GM19238 (cell line): ENCODE results near the gene NFKB2.
A peak's percentile ranks its signal among the peaks of the same experiment; 100 is the strongest.

ENCODE experiments used
- DNase-seq: peaks from one replicate; pipeline ENCODE4 v3.0.0; 2011; ENCODE audit warnings: low spot score; ENCODE audit not compliant: insufficient read length

NFKB2 gene

DNA sequence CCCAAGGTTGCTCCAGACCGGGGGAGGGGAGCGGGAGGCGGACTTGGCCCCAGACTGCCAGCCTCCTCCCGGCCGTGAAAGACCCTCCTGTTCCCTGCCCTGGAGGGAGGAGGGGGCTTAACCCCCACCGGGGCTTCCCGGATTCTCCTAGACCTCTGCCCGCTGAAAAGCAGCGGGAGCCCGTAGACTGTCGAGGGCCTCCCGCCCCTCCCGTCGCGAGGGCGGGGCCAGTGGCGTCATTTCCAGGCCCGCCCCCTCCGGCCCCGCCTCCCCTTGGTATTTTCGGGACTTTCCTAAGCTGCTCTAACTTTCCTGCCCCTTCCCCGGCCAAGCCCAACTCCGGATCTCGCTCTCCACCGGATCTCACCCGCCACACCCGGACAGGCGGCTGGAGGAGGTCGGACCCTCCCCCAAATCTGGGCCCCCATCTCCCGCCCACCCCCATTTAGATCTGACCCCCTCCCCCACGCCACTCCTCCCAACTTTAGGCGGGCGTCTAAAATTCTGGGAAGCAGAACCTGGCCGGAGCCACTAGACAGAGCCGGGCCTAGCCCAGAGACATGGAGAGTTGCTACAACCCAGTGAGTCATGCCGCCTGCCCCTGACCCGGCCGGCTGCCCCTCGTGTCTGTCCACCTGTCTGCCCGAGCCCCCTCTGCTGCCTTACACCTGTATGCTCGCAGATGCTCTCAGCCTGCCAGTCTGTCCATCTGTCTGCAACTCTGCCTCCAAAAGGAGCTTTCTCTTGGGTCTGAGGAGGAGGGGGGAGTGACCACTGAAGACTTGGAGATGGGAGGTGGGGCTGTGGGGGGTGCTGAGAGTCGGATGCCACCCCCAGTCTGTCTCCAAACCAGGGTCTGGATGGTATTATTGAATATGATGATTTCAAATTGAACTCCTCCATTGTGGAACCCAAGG, at the start of gene NFKB2:
NFKB2 (plus strand) TSS at position 306 of the 917 bp plus-strand sequence; CDS start at position 561, 255 bp downstream.
- peak; percentile 88 for DNase-seq

DNA sequence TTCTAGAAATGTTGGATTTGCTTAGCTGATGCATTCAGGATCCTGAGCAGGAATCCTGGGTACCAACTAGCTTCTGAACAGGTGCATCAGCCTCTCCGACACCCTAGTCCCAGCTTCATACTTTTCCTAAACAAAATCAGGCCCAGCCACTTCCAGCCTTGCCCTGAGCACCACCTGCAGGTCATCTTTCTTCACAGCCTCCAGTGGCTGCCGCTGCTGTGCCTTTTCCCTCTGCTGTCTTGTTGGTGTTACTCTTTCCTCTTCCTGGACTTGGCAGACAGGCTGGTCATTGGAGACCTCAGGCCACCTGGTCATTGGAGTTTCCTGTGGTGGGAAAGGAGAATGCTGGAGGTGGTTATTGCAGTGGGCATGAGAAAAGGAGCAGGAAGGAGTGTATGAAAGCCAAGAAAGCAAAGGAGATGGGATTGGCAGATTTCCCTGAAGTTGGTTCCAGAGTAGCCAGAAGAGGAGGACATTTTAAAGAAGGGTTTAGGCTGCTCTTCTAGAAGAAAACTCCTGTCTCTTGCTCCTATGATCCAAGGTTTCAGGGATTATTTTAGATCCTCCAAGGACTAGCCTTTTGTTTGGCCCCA, 48.2 kb upstream of the NFKB2 start:
- DNase-seq, result no peak

GRCh38 chr10:102352066-102352715, 43.3 kb upstream of the NFKB2 start:
- DNase-seq, result peak; percentile 57

DNA sequence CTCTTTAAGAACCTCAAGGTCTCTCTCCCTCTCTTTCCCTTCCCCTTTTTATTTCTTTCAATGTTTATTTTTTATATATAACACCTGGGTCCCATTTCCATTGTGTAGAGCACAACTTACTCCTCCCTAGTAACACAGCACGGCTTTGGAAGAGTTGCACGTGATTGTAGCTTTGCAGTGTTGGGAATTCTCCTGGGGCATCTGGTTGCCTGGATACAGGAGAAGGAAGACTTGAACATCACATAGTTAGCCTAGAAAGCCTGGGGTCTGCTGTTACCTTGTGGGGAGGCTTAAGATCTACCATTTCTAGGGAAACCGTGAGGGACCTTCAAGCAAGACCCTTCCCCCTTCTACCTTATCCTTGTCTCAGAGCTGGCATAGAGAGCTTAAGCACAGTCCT, 41.1 kb upstream of the NFKB2 start:
- DNase-seq, result no peak

- DNase-seq, result no peak
Measured at GRCh38 chr10:102358712-102359382, 36.7 kb upstream of the NFKB2 start.

DNA sequence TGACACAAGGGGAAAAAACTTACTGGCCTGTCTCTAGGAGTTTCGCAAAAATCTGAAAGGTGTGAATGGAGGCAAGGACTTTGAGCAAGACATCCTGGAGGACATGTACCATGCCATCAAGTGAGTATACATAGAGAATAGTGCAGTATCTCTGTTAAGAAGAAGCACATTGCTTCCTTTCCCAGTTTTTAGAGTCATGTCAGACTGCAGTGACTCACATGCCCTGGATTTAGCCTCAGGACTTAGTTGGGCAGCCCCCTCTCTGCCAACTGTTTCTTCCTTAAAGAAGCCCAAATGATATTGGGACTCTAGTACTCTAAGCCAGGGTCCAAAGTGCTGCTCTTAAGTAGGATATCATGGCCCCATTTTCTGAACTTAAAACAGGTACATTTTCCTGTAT, 28.1 kb upstream of the NFKB2 start:
- DNase-seq, result no peak

GRCh38 chr10:102368077-102368476, 27.4 kb upstream of the NFKB2 start:
- DNase-seq, result no peak

DNA sequence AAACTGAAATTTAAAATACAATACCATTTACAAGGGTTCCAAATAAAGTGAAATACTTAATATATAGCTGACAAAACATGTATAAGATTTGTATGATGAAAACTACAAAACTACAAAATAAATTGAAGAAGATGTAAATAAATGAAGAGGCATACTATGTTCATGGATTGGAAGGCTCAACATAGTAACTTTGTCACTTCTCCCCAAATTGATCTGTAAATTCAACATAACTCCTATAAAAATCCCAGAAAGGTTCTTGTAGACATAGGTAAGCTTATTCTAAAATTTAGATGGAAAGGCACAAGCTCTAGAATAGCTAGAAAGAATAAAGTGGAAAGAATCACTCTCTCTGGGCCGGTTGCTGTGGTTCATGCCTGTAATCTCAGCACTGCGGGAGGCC, 24.2 kb upstream of the NFKB2 start:
- DNase-seq, result no peak

- no peak for DNase-seq
Measured at GRCh38 chr10:102375250-102375649, 20.3 kb upstream of the NFKB2 start.

DNA sequence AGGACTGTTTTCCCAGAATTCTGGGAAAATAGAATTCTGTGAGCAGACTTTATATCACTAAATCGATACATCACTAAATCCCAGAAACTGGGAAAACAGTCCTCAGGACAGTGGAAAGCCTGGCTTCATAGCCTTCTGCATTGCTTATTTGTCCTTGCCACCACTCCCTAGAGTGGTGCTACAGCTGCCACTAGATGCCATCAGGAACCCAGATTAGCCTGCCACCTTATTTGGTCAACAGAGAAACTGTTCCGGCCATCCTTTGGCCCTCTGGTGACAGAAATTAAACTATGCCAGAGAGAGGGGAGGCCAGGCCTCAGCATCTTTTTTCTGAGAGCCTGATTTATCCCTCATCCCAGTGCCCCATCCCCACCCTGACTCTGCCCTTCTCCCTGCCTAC, 19.6 kb upstream of the NFKB2 start:
- no peak for DNase-seq

- no peak for DNase-seq
Measured at GRCh38 chr10:102376901-102377300, 18.6 kb upstream of the NFKB2 start.

DNA sequence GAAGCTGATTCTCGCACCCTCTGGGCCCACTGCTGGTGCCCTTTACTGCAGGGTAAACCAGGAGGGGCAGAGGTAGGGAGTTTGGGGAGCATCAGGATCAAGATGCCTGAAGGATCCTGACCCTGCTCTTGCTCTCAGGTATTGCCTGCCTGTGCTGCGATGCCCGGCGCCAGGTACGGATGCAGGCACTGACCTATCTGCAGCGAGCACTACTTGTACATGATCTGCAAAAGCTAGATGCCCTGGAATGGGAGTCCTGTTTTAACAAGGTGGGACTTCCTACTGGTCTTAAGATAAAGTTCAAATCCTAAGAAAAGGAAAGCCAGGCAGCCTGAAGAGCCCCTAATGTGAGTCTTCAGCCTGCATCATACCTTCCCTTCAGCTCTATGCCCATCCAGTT, 16.1 kb upstream of the NFKB2 start:
- DNase-seq, result no peak

DNA sequence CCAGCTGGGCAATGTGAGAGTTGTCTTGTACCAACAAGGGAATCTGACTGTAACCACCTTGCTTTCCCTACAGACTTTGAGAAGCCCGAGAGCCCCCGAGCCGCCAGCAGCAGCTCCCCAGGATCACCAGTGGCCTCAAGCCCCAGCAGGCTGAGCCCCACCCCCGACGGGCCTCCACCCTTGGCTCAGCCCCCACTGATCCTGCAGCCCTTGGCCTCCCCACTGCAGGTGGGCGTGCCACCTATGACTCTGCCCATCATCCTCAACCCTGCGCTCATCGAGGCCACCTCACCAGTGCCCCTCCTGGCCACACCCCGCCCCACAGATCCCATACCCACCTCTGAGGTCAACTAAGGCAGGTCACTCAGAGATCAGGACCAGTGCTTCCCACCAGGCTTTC, 13.5 kb upstream of the NFKB2 start:
- no peak for DNase-seq

GRCh38 chr10:102382871-102383270, 12.6 kb upstream of the NFKB2 start:
- DNase-seq, result no peak

GRCh38 chr10:102384053-102384452, 11.5 kb upstream of the NFKB2 start:
- no peak for DNase-seq

DNA sequence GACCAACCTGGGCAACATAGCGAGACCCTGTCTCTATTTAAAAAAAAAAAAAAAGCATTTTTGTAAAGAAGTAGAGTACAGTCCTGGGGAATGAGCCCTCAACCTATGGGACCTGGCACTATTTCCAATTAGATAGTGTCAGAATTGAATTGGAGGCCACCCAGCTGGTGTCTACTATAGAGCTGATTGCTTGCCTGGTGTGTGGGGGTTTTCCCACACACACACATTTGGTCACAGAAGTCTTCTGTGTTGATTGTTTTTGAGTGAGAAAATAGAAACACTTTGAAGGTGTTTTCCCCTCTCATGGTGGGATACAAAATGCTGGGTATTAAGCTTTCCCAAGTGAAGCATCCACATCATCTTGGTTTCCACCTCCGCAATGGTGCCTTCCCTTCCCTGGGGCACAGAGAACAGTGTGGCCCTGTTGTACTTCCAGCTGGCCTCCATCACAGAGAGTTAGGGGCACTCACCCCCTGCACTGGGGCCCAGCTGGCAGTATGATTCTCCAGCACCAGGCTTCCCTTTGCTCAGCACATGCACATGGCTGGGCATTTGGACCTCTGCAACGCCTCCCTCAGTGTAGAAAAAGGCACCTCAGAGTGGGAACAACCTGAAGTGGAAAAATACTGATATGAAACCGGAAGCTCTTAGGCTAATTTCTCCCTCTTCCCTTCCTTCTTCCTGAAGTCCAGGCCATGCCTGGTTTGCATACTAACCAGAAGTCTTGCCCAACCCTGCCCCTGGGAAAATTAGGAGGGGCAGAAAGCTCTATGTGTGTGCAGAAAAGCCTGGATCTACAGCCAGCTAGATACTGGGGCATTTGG, 10.7 kb upstream of the NFKB2 start:
- DNase-seq, result no peak

DNA sequence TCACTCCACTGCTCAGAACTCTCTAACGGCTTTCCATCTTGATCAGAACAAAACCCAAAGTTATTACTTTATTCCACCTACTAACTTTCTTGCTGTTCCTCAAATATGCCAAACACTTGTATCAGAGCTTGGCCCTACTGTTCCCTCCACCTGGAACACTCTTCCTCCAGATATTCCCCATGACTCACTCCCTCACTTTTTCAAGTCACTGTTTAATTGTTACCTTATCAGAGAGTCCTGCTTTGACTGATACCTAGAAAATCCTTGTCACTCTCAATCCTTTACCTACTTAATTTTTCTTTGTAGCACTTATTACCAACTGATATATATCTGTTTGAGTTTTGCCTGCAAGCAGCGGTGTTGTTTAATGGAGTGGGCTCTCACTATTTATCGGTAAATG, 5.6 kb upstream of the NFKB2 start:
- DNase-seq, result no peak

DNA sequence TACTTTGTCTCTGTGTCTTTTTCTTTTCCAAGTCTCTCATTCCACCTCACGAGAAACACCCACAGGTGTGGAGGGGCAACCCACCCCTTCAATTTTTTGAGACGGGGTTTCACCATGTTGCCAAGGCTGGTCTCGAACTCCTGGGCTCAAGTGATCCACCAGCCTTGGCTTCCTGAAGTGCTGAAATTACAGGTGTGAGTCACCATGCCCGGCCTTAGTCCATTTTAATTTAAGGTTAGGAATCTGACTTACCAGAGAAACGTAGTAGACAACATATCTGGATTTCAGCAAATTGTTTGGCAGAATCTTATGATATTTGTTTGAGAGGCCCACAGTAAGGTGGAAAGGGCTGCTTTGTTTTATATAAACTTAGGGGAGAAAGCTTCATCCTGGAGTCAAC, 3.2 kb upstream of the NFKB2 start:
- no peak for DNase-seq

DNA sequence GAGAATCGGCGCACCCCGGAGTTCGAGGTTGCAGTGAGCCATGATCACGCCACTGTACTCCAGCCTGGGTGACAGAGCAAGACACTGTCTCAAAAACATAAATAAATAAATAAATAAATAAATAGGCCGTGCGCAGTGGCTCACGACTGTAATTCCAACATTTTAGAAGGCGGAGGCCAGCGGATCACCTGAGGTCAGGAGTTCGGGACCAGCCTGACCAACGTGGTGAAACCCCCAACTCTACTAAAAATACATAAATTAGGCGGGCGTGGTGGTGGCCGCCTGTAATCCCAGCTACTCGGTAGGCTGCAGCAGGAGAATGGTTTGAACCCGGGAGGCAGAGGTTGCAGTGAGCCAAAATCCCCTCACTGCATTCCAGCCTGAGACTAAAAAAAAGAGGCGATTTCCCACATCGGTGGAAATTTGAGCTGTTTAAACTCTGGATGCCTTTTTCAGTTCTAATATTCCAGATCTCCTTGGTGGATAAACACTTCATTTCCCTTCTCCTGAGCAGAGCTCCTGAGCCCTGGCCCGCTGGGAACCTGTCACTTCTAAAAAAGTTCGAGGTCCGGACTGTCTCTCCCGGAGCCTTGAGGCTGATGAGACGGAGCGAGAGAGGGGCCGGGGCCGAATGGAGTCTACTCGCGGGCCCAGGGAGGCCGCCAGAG, 2.0 kb upstream of the NFKB2 start:
- DNase-seq, result no peak

DNA sequence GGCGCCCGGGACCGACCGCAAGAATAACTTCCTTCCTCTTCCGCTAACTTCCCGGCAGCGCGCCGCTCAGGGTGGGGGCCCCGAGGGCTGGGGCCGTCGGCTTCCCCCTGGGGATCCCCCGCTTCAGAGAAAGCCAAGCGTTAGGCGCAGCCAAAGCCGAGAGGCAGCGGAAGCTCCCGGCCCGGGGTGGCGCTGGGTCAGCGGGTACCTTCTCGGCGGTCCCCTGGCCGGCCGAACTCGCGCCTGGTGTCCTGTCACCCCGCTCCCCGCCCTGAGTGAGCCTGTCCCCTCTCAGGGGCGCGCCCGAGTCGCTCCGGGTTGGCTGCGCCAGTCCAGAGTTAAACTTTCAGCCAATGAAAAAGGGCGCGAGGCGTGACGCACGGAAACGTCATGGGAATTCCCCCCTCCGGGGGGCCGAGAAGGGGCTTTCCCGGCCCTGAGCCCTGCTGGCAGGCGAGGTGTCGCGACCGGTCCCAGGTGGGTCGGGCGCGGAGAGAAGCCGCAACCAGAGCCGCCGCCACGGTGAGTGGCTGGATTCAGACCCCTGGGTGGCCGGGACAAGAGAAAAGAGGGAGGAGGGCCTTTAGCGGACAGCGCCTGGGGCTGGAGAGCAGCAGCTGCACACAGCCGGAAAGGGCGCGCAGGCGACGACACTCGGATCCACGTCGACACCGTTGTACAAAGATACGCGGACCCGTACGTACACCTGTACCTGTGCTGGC, 1.3 kb upstream of the NFKB2 start:
- DNase-seq, result peak; percentile 98
